Upper lobe of left lung (tissue), 6 donors: ENCODE measurements around the gene NECAB3. TPM values are rescaled to one million over a fixed set of nuclear protein-coding genes. Genes with fewer than 3 reads are reported as not detected.

Source experiments
- ATAC-seq, 2 donors: fragments of 200-7000 bp; cut with Tn5 transposase; one replicate each; pipeline ENCODE4 v1.9.1; 2022; ENCODE audit warnings: mild to moderate bottlenecking in 2 of 2, moderate library complexity in 2 of 2; ENCODE audit not compliant: low FRiP score in 2 of 2
- DNase-seq, 2 donors: peaks; one replicate each; pipeline ENCODE4 v3.0.0-alpha.2; 2019 to 2020
- H3K27ac ChIP-seq, 4 donors: fragments of 200-600 bp; sonication (generic); one replicate each; pipeline ENCODE4 v1.5.1; 2016 to 2019
- H3K27me3 ChIP-seq, 4 donors: fragments of 200-600 bp; sonication (generic); one replicate each; pipeline ENCODE4 v1.5.1; 2017 to 2019
- H3K36me3 ChIP-seq, 4 donors: fragments of 200-600 bp; sonication (generic); one replicate each; pipeline ENCODE4 v1.5.1; 2016 to 2019
- H3K4me1 ChIP-seq, 4 donors: fragments of 200-600 bp; sonication (generic); one replicate each; pipeline ENCODE4 v1.5.1; 2018 to 2019
- H3K4me3 ChIP-seq, 4 donors: fragments of 200-600 bp; sonication (generic); one replicate each; pipeline ENCODE4 v1.5.1; 2017 to 2019; ENCODE audit warnings: mild to moderate bottlenecking in 2 of 4, moderate library complexity in 1 of 4
- H3K9me3 ChIP-seq, 4 donors: fragments of 200-600 bp; sonication (generic); one replicate each; pipeline ENCODE4 v1.5.1; 2018 to 2019
- EP300 ChIP-seq, 4 donors: sonication (generic); formaldehyde crosslinking; IDR thresholded peaks; one replicate each; pipeline ENCODE4 v1.5.1; 2017; ENCODE audit warnings: antibody characterized with exemption in 4 of 4, control low read depth in 2 of 4
- POLR2A ChIP-seq, 4 donors: fragments of 450-650 bp; IDR thresholded peaks; one replicate each; pipeline ENCODE4 v1.5.1; 2016 to 2017; ENCODE audit warnings: antibody characterized with exemption in 4 of 4, mild to moderate bottlenecking in 2 of 4
- POLR2AphosphoS5 ChIP-seq, 2 donors: sonication (generic); formaldehyde crosslinking; IDR thresholded peaks; one replicate each; pipeline ENCODE4 v1.5.1; 2017; ENCODE audit warnings: antibody characterized with exemption in 2 of 2
- WGBS, 2 donors: methylation state at CpG; one replicate each; pipeline ENCODE4 v1.1.5; 2017 to 2018; 5-methylcytosine and 5-hydroxymethylcytosine counted together
- total RNA-seq, 6 donors: library from RNA; depleted of rRNA in 4 of 6; stranded (reverse); fragments of >200 nt in 4 of 6; gene quantifications; one replicate each; pipeline versions ENCODE4 v1.1.0 to v1.2.1, GENCODE V29; 2016 to 2021
- TF ChIP-seq, protein P1 (sequence below), 6 experiments: fragments of 450-650 bp in 4 of 6; fragments of 200-600 bp in 2 of 6; sonication (generic) in 2 of 6; IDR thresholded peaks; one replicate each; pipeline ENCODE4 v1.5.1; 2016 to 2019; ENCODE audit warnings: antibody characterized with exemption in 6 of 6
- donor health status: DM: no; HTN: no; CAD: no; lungs with moderate emphysema.
- donor health status: DM: no; HTN: yes; CAD: no; lungs with severe emphysema.

NECAB3 gene
- total RNA-seq, 6 donors from 2014 or later: 43.4 to 309 (median 90.6) TPM

DNA sequence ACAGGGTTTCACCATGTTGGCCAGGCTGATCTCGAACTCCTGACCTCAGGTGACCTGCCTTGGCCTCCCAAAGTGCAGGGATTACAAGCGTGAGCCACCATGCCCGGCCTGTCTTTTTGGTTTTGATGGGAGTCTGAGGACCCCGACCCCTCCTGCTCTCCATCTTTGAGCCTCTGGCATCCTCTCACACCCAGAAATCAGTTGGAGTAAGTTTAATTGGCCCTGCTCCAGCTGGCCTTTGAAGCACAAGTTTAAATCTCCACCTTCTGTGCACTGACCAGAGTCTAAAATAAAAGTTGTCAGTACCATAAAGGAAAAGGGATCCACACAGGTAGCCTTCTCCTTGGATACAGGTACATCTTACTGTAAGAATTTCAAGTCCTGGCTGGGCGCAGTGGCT lies 28.0 kb downstream of the NECAB3 start:
- Histone ChIP-seq H3K4me3 (no peak overlapping the region), H3K4me1 (peaks cover 12 to 29% (median 21%) of the 10 kb centered on the region in 4 donors), H3K27me3 (no peaks in the 10 kb centered on the region), H3K9me3 (no peaks in the 10 kb centered on the region), H3K27ac (no peak overlapping the region), H3K36me3 (peaks cover 9 to 44% (median 22%) of the 10 kb centered on the region in 4 donors)
- TF ChIP-seq POLR2A (IDR thresholded peaks at IDR 0.05) (no peak), POLR2AphosphoS5 (IDR thresholded peaks at IDR 0.05) (no peak), EP300 (IDR thresholded peaks at IDR 0.05) (no peak)
- TF ChIP-seq, protein P1, sequence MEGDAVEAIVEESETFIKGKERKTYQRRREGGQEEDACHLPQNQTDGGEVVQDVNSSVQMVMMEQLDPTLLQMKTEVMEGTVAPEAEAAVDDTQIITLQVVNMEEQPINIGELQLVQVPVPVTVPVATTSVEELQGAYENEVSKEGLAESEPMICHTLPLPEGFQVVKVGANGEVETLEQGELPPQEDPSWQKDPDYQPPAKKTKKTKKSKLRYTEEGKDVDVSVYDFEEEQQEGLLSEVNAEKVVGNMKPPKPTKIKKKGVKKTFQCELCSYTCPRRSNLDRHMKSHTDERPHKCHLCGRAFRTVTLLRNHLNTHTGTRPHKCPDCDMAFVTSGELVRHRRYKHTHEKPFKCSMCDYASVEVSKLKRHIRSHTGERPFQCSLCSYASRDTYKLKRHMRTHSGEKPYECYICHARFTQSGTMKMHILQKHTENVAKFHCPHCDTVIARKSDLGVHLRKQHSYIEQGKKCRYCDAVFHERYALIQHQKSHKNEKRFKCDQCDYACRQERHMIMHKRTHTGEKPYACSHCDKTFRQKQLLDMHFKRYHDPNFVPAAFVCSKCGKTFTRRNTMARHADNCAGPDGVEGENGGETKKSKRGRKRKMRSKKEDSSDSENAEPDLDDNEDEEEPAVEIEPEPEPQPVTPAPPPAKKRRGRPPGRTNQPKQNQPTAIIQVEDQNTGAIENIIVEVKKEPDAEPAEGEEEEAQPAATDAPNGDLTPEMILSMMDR (IDR thresholded peaks at IDR 0.05): no peak
- WGBS, 2 donors: 86 to 93% methylated on average over 5 of the region's 5 CpGs
- no peak for DNase-seq
- no peak for ATAC-seq

DNA sequence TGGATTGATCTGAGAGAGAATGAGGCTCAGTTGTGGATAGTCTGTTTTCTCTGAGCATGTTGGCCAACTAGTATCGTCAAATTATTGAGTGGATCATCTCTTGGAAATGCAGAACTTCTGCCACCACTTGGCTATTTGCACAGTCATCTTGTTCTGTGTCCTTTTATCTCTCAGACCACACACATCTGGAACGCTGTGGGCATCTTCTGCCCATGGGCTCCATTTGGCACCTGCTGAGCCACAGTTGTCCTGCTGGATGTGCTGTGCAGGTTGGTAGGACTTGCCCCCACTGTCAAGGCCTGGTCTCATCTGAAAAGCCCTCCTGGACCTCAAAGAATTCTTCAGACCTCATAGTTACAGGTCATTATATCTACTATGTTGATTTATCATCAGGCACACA lies 28.8 kb downstream of the NECAB3 start:
- Histone ChIP-seq H3K4me1 (peaks cover 12 to 29% (median 21%) of the 10 kb centered on the region in 4 donors), H3K9me3 (no peaks in the 10 kb centered on the region), H3K4me3 (no peak overlapping the region), H3K27ac (no peak overlapping the region), H3K27me3 (no peaks in the 10 kb centered on the region), H3K36me3 (peaks cover 10 to 52% (median 26%) of the 10 kb centered on the region in 4 donors)
- WGBS, 2 donors: 84 to 88% methylated on average over 2 of the region's 2 CpGs
- ATAC-seq (no peak), DNase-seq (no peak)
- TF ChIP-seq POLR2A (IDR thresholded peaks at IDR 0.05) (no peak), POLR2AphosphoS5 (IDR thresholded peaks at IDR 0.05) (no peak)

DNA sequence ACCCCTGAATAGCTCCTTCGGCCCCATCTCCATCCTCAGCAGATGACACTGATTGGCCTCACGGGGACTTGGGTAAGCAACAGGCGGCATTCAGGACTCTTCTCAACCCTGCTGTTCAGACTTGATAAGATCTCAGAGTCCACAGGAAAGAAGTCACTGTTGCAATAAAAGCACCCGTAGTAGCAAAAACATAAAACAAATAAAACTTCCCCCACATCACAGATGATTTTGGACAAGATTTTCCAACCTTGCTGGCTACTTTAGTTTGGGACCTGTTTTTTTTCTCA lies 29.2 kb downstream of the NECAB3 start:
- ATAC-seq (no peak), DNase-seq (no peak)
- no peak overlapping the region for H3K27ac ChIP-seq
- H3K4me1 ChIP-seq: peaks cover 12 to 29% (median 21%) of the 10 kb centered on the region in 4 donors
- TF ChIP-seq, protein P1 (IDR thresholded peaks at IDR 0.05): no peak
- H3K36me3 ChIP-seq: peaks cover 12 to 56% (median 28%) of the 10 kb centered on the region in 4 donors
- 43 to 79% methylated on average over 3 to 4 of the region's 4 CpGs for WGBS, 2 donors
- H3K9me3 ChIP-seq: no peaks in the 10 kb centered on the region
- no peaks in the 10 kb centered on the region for H3K27me3 ChIP-seq
- no peak overlapping the region for H3K4me3 ChIP-seq

DNA sequence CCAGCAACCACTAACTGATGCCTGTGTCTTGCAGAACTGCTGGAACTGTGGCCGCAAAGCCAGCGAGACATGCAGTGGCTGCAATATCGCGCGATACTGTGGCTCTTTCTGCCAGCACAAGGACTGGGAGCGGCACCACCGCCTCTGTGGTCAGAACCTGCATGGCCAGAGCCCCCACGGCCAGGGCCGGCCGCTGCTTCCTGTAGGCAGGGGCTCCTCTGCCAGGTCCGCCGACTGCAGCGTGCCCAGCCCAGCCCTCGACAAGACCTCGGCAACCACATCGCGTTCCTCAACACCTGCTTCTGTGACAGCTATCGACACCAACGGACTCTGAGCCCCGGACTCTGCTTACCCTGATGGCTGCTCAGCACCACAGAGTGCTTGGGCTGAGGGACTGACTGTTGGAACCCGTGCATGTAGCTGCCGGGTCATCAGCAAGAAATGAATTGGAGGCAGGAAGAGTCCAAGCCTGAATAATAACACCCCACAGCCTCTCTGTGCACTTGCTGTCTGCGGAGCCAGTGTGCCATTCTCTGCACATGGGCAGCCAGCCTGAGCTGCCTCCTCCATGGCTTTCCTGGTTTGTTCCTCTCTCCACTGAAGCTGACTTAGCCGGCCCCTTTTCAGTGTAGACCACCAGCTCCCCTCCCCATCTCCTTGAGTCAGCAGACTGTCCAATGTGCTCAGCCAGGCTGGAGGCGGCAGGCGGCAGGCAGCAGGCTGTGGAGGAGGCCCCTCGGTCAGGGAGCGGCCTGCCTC lies 29.7 kb downstream of the NECAB3 start:
- Histone ChIP-seq H3K27me3 (no peaks in the 10 kb centered on the region), H3K36me3 (peaks cover 16 to 61% (median 32%) of the 10 kb centered on the region in 4 donors), H3K4me1 (peaks cover 11 to 26% (median 21%) of the 10 kb centered on the region in 4 donors), H3K4me3 (no peak overlapping the region), H3K9me3 (no peaks in the 10 kb centered on the region), H3K27ac (no peak overlapping the region)
- TF ChIP-seq, protein P1 (IDR thresholded peaks at IDR 0.05): no peak
- TF ChIP-seq EP300 (IDR thresholded peaks at IDR 0.05): no peak
- 91 to 96% methylated on average over 17 to 28 of the region's 28 CpGs for WGBS, 2 donors
- no peak for ATAC-seq
- peak in 1 of 2 donors; percentile 83 for DNase-seq

DNA sequence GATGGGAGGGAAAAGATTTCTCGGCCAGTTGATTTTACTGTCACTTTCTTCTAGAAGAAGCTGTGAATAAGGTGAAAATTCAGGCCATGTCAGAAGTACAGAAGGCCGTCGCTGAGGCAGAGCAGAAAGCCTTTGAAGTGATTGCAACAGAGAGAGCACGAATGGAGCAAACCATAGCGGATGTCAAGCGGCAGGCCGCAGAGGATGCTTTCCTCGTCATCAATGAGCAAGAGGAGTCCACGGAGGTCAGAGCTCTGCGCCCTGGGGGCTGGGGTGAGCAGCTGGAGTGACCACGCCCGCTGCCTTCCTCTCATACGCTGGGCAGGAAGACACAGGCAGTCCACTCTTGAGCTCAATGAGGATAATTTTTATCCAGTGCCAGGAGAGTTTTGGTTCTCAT lies 33.9 kb downstream of the NECAB3 start:
- H3K4me1 ChIP-seq: no peaks in the 10 kb centered on the region
- no peak for DNase-seq
- ATAC-seq: no peak
- peaks cover 25 to 81% (median 43%) of the 10 kb centered on the region in 4 donors for H3K36me3 ChIP-seq
- no peak overlapping the region for H3K27ac ChIP-seq
- no peak overlapping the region for H3K4me3 ChIP-seq
- 82 to 86% methylated on average over 13 of the region's 13 CpGs for WGBS, 2 donors
- H3K27me3 ChIP-seq: no peaks in the 10 kb centered on the region
- TF ChIP-seq POLR2AphosphoS5 (IDR thresholded peaks at IDR 0.05): no peak
- no peak for TF ChIP-seq POLR2A (IDR thresholded peaks at IDR 0.05)
- TF ChIP-seq, protein P1 (IDR thresholded peaks at IDR 0.05): no peak
- TF ChIP-seq EP300 (IDR thresholded peaks at IDR 0.05): no peak
- H3K9me3 ChIP-seq: no peaks in the 10 kb centered on the region
